GM21717 (cell line): ENCODE results near the gene PML.

Experiments used
- ATAC-seq: cut with Tn5 transposase; IDR thresholded peaks from one replicate; pipeline ENCODE4 v1.9.1; 2021; ENCODE audit warnings: mild to moderate bottlenecking, moderate library complexity; ENCODE audit not compliant: unreplicated experiment

The PML gene

GRCh38 chr15:74007820-74008371 lies 13.4 kb downstream of the PML start:
- no peak for ATAC-seq

- ATAC-seq: no peak
Measured at GRCh38 chr15:74008901-74009300, 14.4 kb downstream of the PML start.

DNA sequence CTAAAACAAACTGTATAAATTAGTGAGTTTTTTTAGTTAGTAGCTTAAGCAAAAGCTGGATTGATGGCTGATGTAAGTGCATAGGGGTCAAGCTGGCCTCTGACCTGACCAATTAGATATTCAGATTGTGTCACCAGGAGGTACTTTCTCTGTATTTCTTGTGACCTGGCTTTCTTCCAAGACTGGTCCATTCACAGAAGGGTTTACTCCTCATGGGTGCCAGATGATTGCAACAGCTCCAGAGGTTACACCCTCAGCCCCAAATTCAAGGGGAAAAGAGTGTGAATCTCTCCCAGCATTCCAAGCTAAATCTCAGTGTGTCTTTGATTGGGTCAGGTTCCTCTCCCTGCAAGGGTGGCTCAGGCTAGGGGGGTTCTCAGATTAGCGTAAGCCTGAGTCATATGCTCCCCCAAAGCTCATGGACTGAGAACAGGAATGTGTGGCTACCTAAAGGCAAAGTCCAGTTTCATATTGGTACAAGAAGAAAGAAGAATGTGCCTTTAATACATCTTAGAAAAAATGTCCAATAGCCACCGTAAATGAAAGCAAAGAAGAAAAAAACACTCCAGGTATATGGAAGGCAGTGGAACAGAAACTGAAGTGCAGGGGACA lies 16.5 kb downstream of the PML start:
- ATAC-seq: no peak

DNA sequence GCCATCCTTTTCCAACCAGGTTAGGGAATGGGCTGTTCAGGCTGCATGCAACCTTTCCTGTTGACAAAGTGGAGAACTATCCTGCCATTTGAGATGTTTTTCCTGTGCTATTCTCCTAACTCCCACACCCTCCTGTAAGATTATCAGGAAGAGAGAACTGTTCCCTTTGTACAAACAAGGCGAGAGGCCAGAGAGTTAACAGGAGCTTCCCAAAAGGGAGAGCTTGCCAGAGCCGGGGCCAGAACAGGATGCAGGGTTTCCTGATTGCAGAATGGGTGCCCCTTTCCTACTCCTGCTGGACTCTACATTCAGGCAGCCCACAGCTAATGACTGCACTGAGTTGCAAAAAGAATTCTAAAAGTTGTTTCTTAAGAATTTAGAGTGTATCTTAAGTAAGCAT lies 17.1 kb downstream of the PML start:
- no peak for ATAC-seq

DNA sequence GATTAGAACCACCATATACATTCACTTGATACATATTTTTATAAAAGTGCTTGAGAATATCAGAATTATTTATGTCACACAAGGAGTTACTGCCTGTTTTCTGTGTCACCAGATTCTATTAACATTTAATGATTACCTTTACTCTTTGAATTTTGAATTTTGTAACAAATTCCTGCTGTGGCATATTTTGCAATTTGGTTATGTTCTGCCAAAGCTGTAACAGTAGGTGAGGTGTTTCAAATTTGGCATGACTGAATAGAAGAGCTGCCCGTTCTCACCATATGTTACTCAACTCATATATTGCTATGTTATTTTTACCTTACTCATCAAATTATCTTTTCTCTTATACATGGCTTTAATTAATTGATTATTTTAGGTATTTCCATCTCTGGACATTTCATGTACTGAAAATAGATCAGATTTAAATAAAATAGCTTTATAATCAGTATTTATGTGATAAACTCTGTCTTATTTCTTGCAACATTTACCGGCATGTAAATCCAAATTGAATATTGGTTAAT lies 18.9 kb downstream of the PML start:
- no peak for ATAC-seq

DNA sequence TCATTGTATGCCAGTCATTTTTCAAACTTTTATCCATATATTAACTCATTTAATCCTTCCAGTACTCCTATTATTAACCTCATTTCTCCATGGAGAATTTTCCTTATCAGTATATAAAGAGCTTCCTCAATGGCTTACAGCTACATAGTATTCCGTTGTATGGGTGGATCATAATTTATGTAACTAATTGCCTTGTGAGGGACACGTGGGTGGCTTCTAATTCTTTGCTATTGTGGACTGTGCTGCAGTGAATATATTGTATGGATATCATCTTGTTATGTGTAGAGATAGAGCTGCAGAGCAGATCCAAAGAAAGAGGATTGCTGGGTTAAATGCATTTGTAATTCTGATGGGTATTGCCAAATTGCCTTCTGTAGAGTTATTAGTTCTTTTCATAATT lies 25.2 kb downstream of the PML start:
- no peak for ATAC-seq

GRCh38 chr15:74022706-74023470 lies 28.4 kb downstream of the PML start:
- no peak for ATAC-seq

DNA sequence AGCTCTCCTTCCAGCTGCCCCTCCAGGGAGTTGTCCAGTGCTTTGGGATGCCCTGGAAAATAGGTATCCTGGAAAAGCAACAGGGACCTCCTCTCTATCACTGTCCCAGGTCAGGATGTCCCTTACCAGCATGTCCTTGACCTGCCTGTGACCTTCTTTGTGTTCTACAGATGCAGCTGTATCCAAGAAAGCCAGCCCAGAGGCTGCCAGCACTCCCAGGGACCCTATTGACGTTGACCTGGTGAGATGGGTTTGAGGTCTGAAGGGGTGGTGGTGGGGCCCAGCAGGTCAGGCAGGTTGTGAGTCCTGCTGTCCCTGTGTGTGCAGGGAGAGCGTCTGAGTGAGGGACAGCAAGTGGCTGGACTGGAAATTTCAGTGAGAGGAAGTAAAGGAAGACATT lies 30.2 kb downstream of the PML start:
- no peak for ATAC-seq

GRCh38 chr15:74025436-74025835 lies 30.9 kb downstream of the PML start:
- no peak for ATAC-seq

- no peak for ATAC-seq
Measured at GRCh38 chr15:74027688-74028087, 33.2 kb downstream of the PML start.

DNA sequence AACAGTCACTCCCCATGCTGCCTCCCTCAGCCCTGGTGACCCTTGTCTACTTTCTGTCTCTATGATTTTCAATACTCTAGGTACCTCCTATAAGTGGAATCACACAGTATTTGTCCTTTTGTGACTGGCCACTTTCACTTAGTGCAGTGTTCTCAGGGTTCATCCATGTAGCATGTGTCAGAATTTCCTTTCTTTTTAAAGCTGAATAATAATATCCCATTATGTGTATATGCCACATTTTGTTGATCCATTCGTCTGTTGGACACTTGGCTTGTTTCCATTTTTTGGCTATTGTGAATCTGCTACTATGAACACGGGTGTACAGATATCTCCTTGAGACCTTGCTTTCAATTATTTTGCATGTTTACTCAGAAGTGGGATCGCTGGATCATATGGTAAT lies 34.1 kb downstream of the PML start:
- ATAC-seq: no peak

DNA sequence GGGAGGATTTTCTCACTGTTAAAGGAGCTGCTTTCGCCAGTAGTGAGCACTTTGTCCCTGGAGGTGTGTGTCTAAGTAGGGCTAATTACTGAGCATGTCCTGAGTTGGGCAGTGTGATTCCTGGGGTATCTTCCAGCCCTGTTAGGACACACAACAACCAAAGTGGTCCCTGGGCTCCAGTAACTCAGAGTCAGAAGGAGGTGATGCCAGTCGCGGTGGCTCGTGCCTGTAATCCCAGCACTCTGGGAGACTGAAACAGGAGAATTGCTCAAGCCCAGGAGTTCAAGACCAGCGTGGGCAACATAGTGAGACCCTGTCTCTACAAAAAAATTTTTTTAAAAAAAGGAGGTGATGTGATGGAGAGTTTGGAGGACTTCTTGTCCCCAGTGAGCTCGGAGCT lies 37.5 kb downstream of the PML start:
- no peak for ATAC-seq

DNA sequence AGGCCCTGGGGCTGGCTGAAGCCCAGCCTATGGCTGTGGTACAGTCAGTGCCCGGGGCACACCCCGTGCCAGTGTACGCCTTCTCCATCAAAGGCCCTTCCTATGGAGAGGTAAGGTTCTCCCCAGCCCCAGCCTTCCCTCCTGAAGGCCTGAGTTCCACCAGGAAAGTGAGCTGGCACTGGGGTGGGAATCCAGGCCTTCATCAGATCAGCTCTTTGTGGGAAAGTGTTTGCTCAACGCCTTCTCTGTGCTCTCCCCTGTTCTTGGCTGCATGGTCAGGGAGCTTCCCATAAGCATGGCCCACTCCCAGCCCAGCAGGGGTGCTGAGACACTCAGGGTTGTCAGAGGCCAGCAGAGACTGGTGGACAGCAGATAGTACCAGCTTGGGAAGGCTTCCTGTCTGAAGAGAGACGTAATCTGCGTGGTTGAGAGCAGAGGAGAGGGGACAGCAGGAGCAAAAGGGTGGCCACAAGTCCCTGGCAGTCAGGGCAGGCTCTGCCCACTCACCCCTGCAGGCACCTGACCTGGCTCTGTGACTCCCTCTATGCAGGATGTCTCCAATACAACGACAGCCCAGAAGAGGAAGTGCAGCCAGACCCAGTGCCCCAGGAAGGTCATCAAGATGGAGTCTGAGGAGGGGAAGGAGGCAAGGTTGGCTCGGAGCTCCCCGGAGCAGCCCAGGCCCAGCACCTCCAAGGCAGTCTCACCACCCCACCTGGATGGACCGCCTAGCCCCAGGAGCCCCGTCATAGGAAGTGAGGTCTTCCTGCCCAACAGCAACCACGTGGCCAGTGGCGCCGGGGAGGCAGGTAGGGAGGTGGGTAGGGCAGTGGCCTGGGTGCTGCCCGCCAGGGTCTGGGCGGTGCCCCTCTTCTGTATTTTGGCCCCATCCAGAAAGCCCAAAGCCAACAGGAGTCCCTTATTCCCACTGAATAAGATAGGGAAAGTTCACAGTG lies 38.4 kb downstream of the PML start:
- ATAC-seq: no peak

- no peak for ATAC-seq
Measured at GRCh38 chr15:74034206-74034755, 39.8 kb downstream of the PML start.

- ATAC-seq: no peak
Measured at GRCh38 chr15:74035121-74036017, 40.9 kb downstream of the PML start.

DNA sequence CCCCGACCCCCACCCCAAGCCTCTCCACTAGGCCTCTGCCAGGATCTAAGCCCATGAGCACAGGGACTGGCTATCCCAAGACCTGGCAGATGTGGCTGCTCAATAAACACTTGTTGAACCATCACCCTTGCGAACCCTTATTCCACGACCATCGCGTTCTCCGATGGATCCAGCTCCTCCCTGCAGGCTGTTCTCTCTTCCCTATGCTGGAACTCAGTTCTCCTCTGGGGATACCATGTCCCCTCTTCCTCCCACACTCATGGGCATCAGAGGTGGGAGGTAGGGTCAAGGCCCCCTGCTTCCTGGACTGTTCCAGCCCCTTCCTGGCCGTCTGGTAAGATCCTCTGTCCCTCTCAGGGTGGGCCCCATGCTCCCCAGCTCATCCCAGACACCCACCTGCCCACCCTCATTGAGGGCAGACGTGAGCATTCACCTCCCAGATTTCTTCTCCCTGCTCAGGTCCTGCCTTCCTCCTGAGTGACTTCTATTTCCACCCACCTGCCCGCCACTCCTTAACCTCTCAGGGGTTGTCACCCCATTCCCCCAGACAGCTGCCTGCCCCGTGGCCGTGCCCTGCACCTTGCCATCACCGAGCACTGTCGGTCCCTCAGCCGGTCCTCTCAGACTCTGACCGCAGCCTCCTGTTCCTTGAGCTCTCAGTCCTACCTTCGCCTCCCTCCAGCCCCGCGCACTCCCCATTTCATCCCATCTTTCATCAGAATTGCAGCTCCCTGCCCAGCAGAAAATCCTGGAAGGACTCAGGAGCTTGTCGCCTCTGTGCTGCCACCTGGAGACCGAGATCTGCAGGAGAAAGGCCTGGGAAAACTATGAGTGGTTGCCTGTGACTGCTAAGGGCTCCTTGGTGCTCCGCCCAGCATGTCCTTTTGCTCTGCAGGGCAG lies 42.0 kb downstream of the PML start:
- no peak for ATAC-seq

- no peak for ATAC-seq
Measured at GRCh38 chr15:74037171-74038117, 42.9 kb downstream of the PML start.
